ENCODE data around the gene SNX15. TPM values are rescaled to one million over a fixed set of nuclear protein-coding genes. Genes with fewer than 3 reads are reported as not detected.
"Not testable (repeated sequence)": the region's sequence is repeated elsewhere in the genome, so short reads cannot be mapped to it uniquely, and the experiment has no call there.

The SNX15 gene
- total RNA-seq, 4 donors from 2014 or later = 9.8 to 18.6 (median 13.9) TPM

- no peak for TF ChIP-seq POLR2A (IDR thresholded peaks at IDR 0.05)
- TF ChIP-seq, protein P1, sequence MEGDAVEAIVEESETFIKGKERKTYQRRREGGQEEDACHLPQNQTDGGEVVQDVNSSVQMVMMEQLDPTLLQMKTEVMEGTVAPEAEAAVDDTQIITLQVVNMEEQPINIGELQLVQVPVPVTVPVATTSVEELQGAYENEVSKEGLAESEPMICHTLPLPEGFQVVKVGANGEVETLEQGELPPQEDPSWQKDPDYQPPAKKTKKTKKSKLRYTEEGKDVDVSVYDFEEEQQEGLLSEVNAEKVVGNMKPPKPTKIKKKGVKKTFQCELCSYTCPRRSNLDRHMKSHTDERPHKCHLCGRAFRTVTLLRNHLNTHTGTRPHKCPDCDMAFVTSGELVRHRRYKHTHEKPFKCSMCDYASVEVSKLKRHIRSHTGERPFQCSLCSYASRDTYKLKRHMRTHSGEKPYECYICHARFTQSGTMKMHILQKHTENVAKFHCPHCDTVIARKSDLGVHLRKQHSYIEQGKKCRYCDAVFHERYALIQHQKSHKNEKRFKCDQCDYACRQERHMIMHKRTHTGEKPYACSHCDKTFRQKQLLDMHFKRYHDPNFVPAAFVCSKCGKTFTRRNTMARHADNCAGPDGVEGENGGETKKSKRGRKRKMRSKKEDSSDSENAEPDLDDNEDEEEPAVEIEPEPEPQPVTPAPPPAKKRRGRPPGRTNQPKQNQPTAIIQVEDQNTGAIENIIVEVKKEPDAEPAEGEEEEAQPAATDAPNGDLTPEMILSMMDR (IDR thresholded peaks at IDR 0.05) = no peak
- 100% methylated on average over 3 of the region's 11 CpGs; no CpG with 5 or more reads in 1 of the 2 donors for WGBS, 2 donors
Observed at GRCh38 chr11:65021509-65021908, 5.7 kb upstream of the SNX15 start.

DNA sequence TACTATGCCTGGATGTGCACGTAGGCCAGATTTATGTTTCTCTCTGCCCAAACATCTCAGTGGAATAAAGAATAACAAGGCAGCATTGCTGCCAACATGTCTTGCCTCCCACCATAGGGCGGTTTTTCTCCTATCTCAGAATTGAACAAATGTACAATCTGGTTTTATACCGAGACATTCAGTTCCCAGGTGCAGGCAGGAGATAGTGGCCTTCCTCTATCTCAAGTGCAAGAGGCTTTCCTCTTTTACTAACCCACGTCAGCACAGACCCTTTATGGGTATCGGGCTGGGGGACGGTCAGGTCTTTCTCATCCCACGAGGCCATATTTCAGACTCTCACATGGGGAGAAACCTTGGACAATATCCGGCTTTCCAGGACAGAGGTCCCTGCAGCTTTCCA is 3.7 kb upstream of the SNX15 start:
- H3K27me3 ChIP-seq; H3K27ac ChIP-seq; intact Hi-C loops (cut with DNase I); DNase-seq; H3K4me3 ChIP-seq; H3K9me3 ChIP-seq: not testable (repeated sequence)
- peaks cover 0 to 40% (median 6%) of the 10 kb centered on the region in 3 donors for H3K36me3 ChIP-seq
- 75 to 79% methylated on average over 5 to 7 of the region's 8 CpGs for WGBS, 2 donors
- peaks cover 8 to 16% (median 9%) of the 10 kb centered on the region in 3 donors for H3K4me1 ChIP-seq

More at GRCh38 chr11:65021509-65021908, 5.7 kb upstream of the SNX15 start:
- H3K9me3 ChIP-seq = no peaks in the 10 kb centered on the region
- peaks cover 0 to 5% (median 0%) of the 10 kb centered on the region in 3 donors for H3K4me1 ChIP-seq
- no peak overlapping the region for H3K4me3 ChIP-seq
- DNase-seq = no peak
- no peak overlapping the region for H3K27ac ChIP-seq
- H3K36me3 ChIP-seq = peaks cover 0 to 51% (median 9%) of the 10 kb centered on the region in 3 donors
- intact Hi-C loops (cut with DNase I) = no loop called here
- H3K27me3 ChIP-seq = no peaks in the 10 kb centered on the region

DNA sequence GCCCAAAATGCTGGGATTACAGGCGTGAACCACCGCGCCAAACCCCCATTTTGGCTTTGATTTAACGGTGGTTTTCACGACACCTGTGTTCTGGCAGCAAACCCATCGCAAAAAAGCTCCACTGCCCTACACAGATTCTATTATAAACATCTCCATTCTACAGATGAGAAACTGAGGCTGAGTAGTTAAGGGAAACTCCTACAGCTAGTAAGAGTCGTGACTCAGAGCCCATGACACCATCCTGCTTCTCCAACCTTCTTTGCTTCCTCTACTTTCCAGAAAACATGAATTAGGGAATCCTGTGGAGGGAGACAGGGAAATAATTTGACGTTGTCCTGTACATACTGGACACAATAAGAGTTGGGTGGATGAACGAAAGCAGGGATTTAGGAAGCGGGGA is 429 bp upstream of the SNX15 start:
- Histone ChIP-seq H3K36me3 (peaks cover 0 to 19% (median under 1%) of the 10 kb centered on the region in 3 donors), H3K4me1 (peaks cover 12 to 28% (median 15%) of the 10 kb centered on the region in 3 donors), H3K9me3 (no peaks in the 10 kb centered on the region), H3K27me3 (no peaks in the 10 kb centered on the region), H3K4me3 (peak overlapping the region; percentile 50 to 82 (median 70)), H3K27ac (peak overlapping the region; percentile 91 to 98 (median 96))
- intact Hi-C loops (cut with DNase I) = no loop called here
- WGBS, 2 donors = 56 to 59% methylated on average over 9 to 10 of the region's 10 CpGs
- DNase-seq = no peak
- no peak for TF ChIP-seq POLR2A (IDR thresholded peaks at IDR 0.05)
- TF ChIP-seq, protein P1 (IDR thresholded peaks at IDR 0.05) = no peak

- H3K36me3 ChIP-seq = peaks cover 8 to 66% (median 36%) of the 10 kb centered on the region in 3 donors
- no peaks in the 10 kb centered on the region for H3K9me3 ChIP-seq
- intact Hi-C loops (cut with DNase I) = no loop called here
- no peak overlapping the region for H3K27ac ChIP-seq
- peaks cover 9 to 21% (median 13%) of the 10 kb centered on the region in 3 donors for H3K4me1 ChIP-seq
- H3K4me3 ChIP-seq = no peak overlapping the region
- no peak for TF ChIP-seq POLR2A (IDR thresholded peaks at IDR 0.05)
- TF ChIP-seq, protein P1 (IDR thresholded peaks at IDR 0.05) = no peak
- WGBS, 2 donors = 64 to 100% methylated on average over 1 to 6 of the region's 13 CpGs
- no peaks in the 10 kb centered on the region for H3K27me3 ChIP-seq
- no peak for DNase-seq
Observed at GRCh38 chr11:65032216-65032615, 5.0 kb downstream of the SNX15 start.

GRCh38 chr11:65034423-65034822 is 7.2 kb downstream of the SNX15 start:
- Histone ChIP-seq H3K27me3 (no peaks in the 10 kb centered on the region), H3K4me3 (no peak overlapping the region), H3K9me3 (no peaks in the 10 kb centered on the region), H3K4me1 (peaks cover 0 to 3% (median 0%) of the 10 kb centered on the region in 3 donors), H3K36me3 (peaks cover 8 to 87% (median 43%) of the 10 kb centered on the region in 3 donors), H3K27ac (no peak overlapping the region)
- TF ChIP-seq, protein P1 (IDR thresholded peaks at IDR 0.05) = no peak
- TF ChIP-seq POLR2A (IDR thresholded peaks at IDR 0.05) = no peak
- intact Hi-C loops (cut with DNase I) = no loop called here
- 90 to 100% methylated on average over 2 of the region's 2 CpGs for WGBS, 2 donors
- no peak for DNase-seq

GRCh38 chr11:65035579-65035978 is 8.3 kb downstream of the SNX15 start:
- H3K4me3 ChIP-seq = no peak overlapping the region
- peaks cover 8 to 93% (median 43%) of the 10 kb centered on the region in 3 donors for H3K36me3 ChIP-seq
- intact Hi-C loops (cut with DNase I) = no loop called here
- no peaks in the 10 kb centered on the region for H3K27me3 ChIP-seq
- H3K27ac ChIP-seq = no peak overlapping the region
- TF ChIP-seq, protein P1 (IDR thresholded peaks at IDR 0.05) = no peak
- TF ChIP-seq POLR2A (IDR thresholded peaks at IDR 0.05) = no peak
- no peak for DNase-seq
- 74 to 79% methylated on average over 4 to 6 of the region's 11 CpGs for WGBS, 2 donors
- peaks cover 0 to 10% (median 5%) of the 10 kb centered on the region in 3 donors for H3K4me1 ChIP-seq
- H3K9me3 ChIP-seq = no peaks in the 10 kb centered on the region
